H9 (cell line): ENCODE results near the gene FAM133A. TPM values are rescaled to one million over a fixed set of nuclear protein-coding genes. Genes with fewer than 3 reads are reported as not detected.

Source experiments
- DNase-seq: peaks from one replicate; pipeline ENCODE4 v3.0.0-alpha.2; 2017
- H2AFZ ChIP-seq: one replicate; pipeline ENCODE4 v1.6.1; 2013; ENCODE audit warnings: mild to moderate bottlenecking, low read length, control low read depth, moderate library complexity
- H2AK5ac ChIP-seq: 2 replicates; pipeline ENCODE4 v1.6.1; 2013; ENCODE audit warnings: low read length, control low read depth, mixed read lengths; ENCODE audit not compliant: insufficient read length
- H2BK120ac ChIP-seq: one replicate; pipeline ENCODE4 v1.6.1; 2013; ENCODE audit warnings: low read depth, mild to moderate bottlenecking, low read length, control low read depth, inconsistent platforms; ENCODE audit not compliant: poor library complexity, severe bottlenecking
- H2BK12ac ChIP-seq: 2 replicates; pipeline ENCODE4 v1.6.1; 2013; ENCODE audit warnings: low read length, control low read depth, mixed read lengths, low read depth; ENCODE audit not compliant: insufficient read length
- H2BK15ac ChIP-seq: 2 replicates; pipeline ENCODE4 v1.6.1; 2013; ENCODE audit warnings: low read depth, low read length, control low read depth
- H2BK20ac ChIP-seq: one replicate; pipeline ENCODE4 v1.6.1; 2013; ENCODE audit warnings: low read depth, mild to moderate bottlenecking, low read length, control low read depth, inconsistent platforms; ENCODE audit not compliant: poor library complexity, severe bottlenecking
- H2BK5ac ChIP-seq: 2 replicates; pipeline ENCODE4 v1.6.1; 2013; ENCODE audit warnings: low read length, control low read depth, mixed read lengths; ENCODE audit not compliant: insufficient read length
- H3K14ac ChIP-seq: 2 replicates; pipeline ENCODE4 v1.6.1; 2013; ENCODE audit warnings: low read length, control low read depth; ENCODE audit not compliant: insufficient read depth
- H3K18ac ChIP-seq: 2 replicates; pipeline ENCODE4 v1.6.1; 2013; ENCODE audit warnings: low read depth, mild to moderate bottlenecking, mixed read lengths, low read length, control low read depth; ENCODE audit not compliant: insufficient read length
- H3K23ac ChIP-seq: 2 replicates; pipeline ENCODE4 v1.6.1; 2013; ENCODE audit warnings: low read length, control low read depth, mixed read lengths, low read depth; ENCODE audit not compliant: insufficient read length
- H3K23me2 ChIP-seq: 2 replicates; pipeline ENCODE4 v1.6.1; 2013; ENCODE audit warnings: low read depth, mild to moderate bottlenecking, mixed read lengths, low read length, control low read depth; ENCODE audit not compliant: insufficient read length, poor library complexity, severe bottlenecking
- H3K27ac ChIP-seq: 2 replicates; pipeline ENCODE4 v1.5.1; 2013; ENCODE audit warnings: low read length, control low read depth, mixed read lengths, low read depth; ENCODE audit not compliant: insufficient read length
- H3K27me3 ChIP-seq: 2 replicates; pipeline ENCODE4 v1.6.1; 2013; ENCODE audit warnings: low read length, control low read depth, inconsistent platforms; ENCODE audit not compliant: insufficient read depth
- H3K4ac ChIP-seq: 2 replicates; pipeline ENCODE4 v1.6.1; 2013; ENCODE audit warnings: low read depth, mild to moderate bottlenecking, control low read depth, inconsistent platforms, low read length, moderate library complexity
- H3K4me1 ChIP-seq: 2 replicates; pipeline ENCODE4 v1.6.1; 2013; ENCODE audit warnings: low read length, control low read depth, inconsistent platforms; ENCODE audit not compliant: insufficient read depth
- H3K4me2 ChIP-seq: 2 replicates; pipeline ENCODE4 v1.6.1; 2013; ENCODE audit warnings: low read length, control low read depth, mixed read lengths; ENCODE audit not compliant: insufficient read length, insufficient read depth
- H3K56ac ChIP-seq: 2 replicates; pipeline ENCODE4 v1.6.1; 2013; ENCODE audit warnings: low read depth, mild to moderate bottlenecking, mixed read lengths, low read length, control low read depth; ENCODE audit not compliant: insufficient read length
- H3K79me1 ChIP-seq: 2 replicates; pipeline ENCODE4 v1.6.1; 2013; ENCODE audit warnings: low read depth, mild to moderate bottlenecking, moderate library complexity, low read length, control low read depth, inconsistent platforms; ENCODE audit not compliant: insufficient read depth, poor library complexity, severe bottlenecking
- H3K79me2 ChIP-seq: 2 replicates; pipeline ENCODE4 v1.6.1; 2013; ENCODE audit warnings: low read length, control low read depth, inconsistent platforms; ENCODE audit not compliant: insufficient read depth
- H3K9ac ChIP-seq: 2 replicates; pipeline ENCODE4 v1.6.1; 2013; ENCODE audit warnings: low read length, control low read depth, mixed read lengths; ENCODE audit not compliant: insufficient read length; ENCODE audit errors: extremely low read depth
- H3K9me3 ChIP-seq: one replicate; pipeline ENCODE4 v1.6.1; 2013; ENCODE audit warnings: low read depth, low read length, inconsistent platforms; ENCODE audit not compliant: control insufficient read depth
- H3T11ph ChIP-seq: one replicate; pipeline ENCODE4 v1.6.1; 2013; ENCODE audit warnings: mild to moderate bottlenecking, low read length, control low read depth, inconsistent platforms
- H4K20me1 ChIP-seq: one replicate; pipeline ENCODE4 v1.6.1; 2013; ENCODE audit not compliant: control insufficient read depth, insufficient read length, insufficient read depth
- H4K5ac ChIP-seq: 2 replicates; pipeline ENCODE4 v1.6.1; 2013; ENCODE audit warnings: low read depth, mild to moderate bottlenecking, mixed read lengths, low read length, control low read depth; ENCODE audit not compliant: insufficient read length
- H4K8ac ChIP-seq: replicated peaks from 2 replicates; pipeline ENCODE4 v1.6.1; 2013; ENCODE audit warnings: low read length, control low read depth, mixed read lengths, low read depth; ENCODE audit not compliant: insufficient read length
- H4K91ac ChIP-seq: 2 replicates; pipeline ENCODE4 v1.6.1; 2013; ENCODE audit warnings: low read depth, mild to moderate bottlenecking, moderate library complexity, mixed read lengths, low read length, control low read depth; ENCODE audit not compliant: insufficient read length
- H3K27ac Mint-ChIP-seq, 3 experiments: 2 replicates in 2 of 3; 3 replicates in 1 of 3; pipeline ENCODE4 v1.8.0; 2020 to 2021; ENCODE audit warnings: mixed read lengths in 3 of 3, mild to moderate bottlenecking in 1 of 3, moderate library complexity in 1 of 3
- H3K27me3 Mint-ChIP-seq: 2 replicates; pipeline ENCODE4 v1.8.0; 2021; ENCODE audit warnings: low read depth, mild to moderate bottlenecking, moderate library complexity, mixed read lengths
- H3K36me3 Mint-ChIP-seq, 3 experiments: 2 replicates in 2 of 3; 3 replicates in 1 of 3; pipeline ENCODE4 v1.8.0; 2020 to 2021; ENCODE audit warnings: low read depth in 3 of 3, mixed read lengths in 3 of 3; ENCODE audit not compliant: insufficient read depth in 1 of 3
- H3K4me1 Mint-ChIP-seq, 2 experiments: 2 replicates each; pipeline ENCODE4 v1.8.0; 2020; ENCODE audit warnings: mixed read lengths in 2 of 2
- H3K4me3 Mint-ChIP-seq, 2 experiments: 2 replicates in 1 of 2; 3 replicates in 1 of 2; pipeline ENCODE4 v1.8.0; 2020 to 2021; ENCODE audit warnings: mild to moderate bottlenecking in 2 of 2, mixed read lengths in 2 of 2, moderate library complexity in 1 of 2
- H3K9me3 Mint-ChIP-seq, 2 experiments: 2 replicates in 1 of 2; 3 replicates in 1 of 2; pipeline ENCODE4 v1.8.0; 2020; ENCODE audit warnings: mild to moderate bottlenecking in 2 of 2, mixed read lengths in 2 of 2, moderate library complexity in 1 of 2
- CTCF ChIP-seq: fragments of 200-600 bp; sonication (generic); conservative IDR thresholded peaks from 3 replicates; pipeline ENCODE4 v1.8.0; 2021; ENCODE audit warnings: antibody characterized with exemption, mild to moderate bottlenecking
- WGBS: extraction: QIAGEN DNeasy Blood & Tissue Kit; methylation state at CpG from one replicate; pipeline ENCODE4 v1.1.7; 2013; ENCODE audit warnings: missing lambda C conversion rate, low lambda C conversion rate, mixed read lengths; ENCODE audit not compliant: insufficient read length; ENCODE audit errors: extremely low coverage; 5-methylcytosine and 5-hydroxymethylcytosine counted together
- long read RNA-seq: library from polyadenylated mRNA; unstranded; transcript quantifications from one replicate; pipeline ENCODE4 v2.0.0, GENCODE V29; 2020
- total RNA-seq: library from RNA; stranded (reverse); gene quantifications from 2 replicates; pipeline ENCODE4 v1.2.1, GENCODE V29; 2021

The FAM133A gene
- total RNA-seq, result 0.83 and 0.90 TPM in 2 replicates
- long read RNA-seq, partial matches to known transcripts, result 0 of 1 reads
- long read RNA-seq, other reads (novel, unspliced or antisense), result 1 of 1 reads

- no peak for DNase-seq
- Histone ChIP-seq H4K20me1 (no peaks in the 10 kb centered on the region), H3K18ac (peak within 1 kb of the TSS; percentile 76), H2BK120ac (no peak within 1 kb of the TSS), H2AK5ac (no peak within 1 kb of the TSS), H3K4ac (no peak within 1 kb of the TSS), H3K27ac (no peak within 1 kb of the TSS), H3K4me2 (peak within 1 kb of the TSS; percentile 92), H3K56ac (no peak within 1 kb of the TSS), H3K9me3 (no peaks in the 10 kb centered on the region), H4K5ac (no peak within 1 kb of the TSS), H3K23me2 (peaks cover 8% of the 10 kb centered on the region), H3K23ac (no peak within 1 kb of the TSS), H3T11ph (no peak within 1 kb of the TSS), H3K79me2 (no peaks in the 10 kb centered on the region), H3K9ac (peak within 1 kb of the TSS; percentile 82), H2BK15ac (no peak within 1 kb of the TSS), H3K4me1 (no peaks in the 10 kb centered on the region), H2BK12ac (no peak within 1 kb of the TSS), H3K14ac (peak within 1 kb of the TSS; percentile 76; the same call in 1 of the 2 replicates), H3K27me3 (no peaks in the 10 kb centered on the region), H3K79me1 (no peaks in the 10 kb centered on the region), H2BK20ac (no peak within 1 kb of the TSS), H4K91ac (no peak within 1 kb of the TSS), H2BK5ac (no peak within 1 kb of the TSS), H4K8ac (no peak within 1 kb of the TSS), H2AFZ (peak within 1 kb of the TSS; percentile 97)
- H3K27me3 Mint-ChIP-seq, result no peaks in the 10 kb centered on the region
- H3K4me3 Mint-ChIP-seq, result peak within 1 kb of the TSS; percentile 99 to 100
- H3K9me3 Mint-ChIP-seq, result no peaks in the 10 kb centered on the region; a peak in 1 of 5 replicates
- H3K36me3 Mint-ChIP-seq, result peaks cover 4 to 28% (median 8%) of the 10 kb centered on the region in 3 experiments; a peak in 4 of 7 replicates
- peaks cover 25 to 32% of the 10 kb centered on the region in 2 experiments for H3K4me1 Mint-ChIP-seq
- peak within 1 kb of the TSS; percentile 46 to 98 (median 95); a peak in 6 of 7 replicates for H3K27ac Mint-ChIP-seq
- TF ChIP-seq CTCF, result no peak
- no CpG with 5 or more reads among the region's 11 CpGs for WGBS
Measured at GRCh38 chrX:93673869-93674271, at the start of gene FAM133A. Gene FAM133A (plus strand): TSS chrX:93674206. CDS start chrX:93709420, 35,214 bp downstream.
